HEK293 (cell line): ENCODE measurements around the gene ITPA.

Source experiments
- CTCF ChIA-PET: fragments of 350-600 bp; formaldehyde crosslinking; extraction: SDS; loops from one replicate; lab custom pipeline; 2021; ENCODE audit warnings: antibody characterized with exemption; lab: Yijun Ruan, JAX
- POLR2A ChIA-PET: fragments of 300-600 bp; formaldehyde crosslinking; extraction: SDS; loops from one replicate; lab custom pipeline; 2020; ENCODE audit warnings: antibody characterized with exemption, inconsistent platforms; lab: Yijun Ruan, JAX
- H3K27ac ChIP-seq: fragments of 200-500 bp; sonication (Bioruptor generic); 2 replicates; pipeline ENCODE4 v1.5.1; 2014; ENCODE audit warnings: low read depth, low read length, control low read depth, inconsistent platforms; ENCODE audit errors: extremely low read depth
- H3K36me3 ChIP-seq, 2 experiments: fragments of 200-500 bp in 1 of 2; sonication (Bioruptor generic) in 1 of 2; 1 replicate in 1 of 2; 2 replicates in 1 of 2; pipeline ENCODE4 v1.5.1; 2014 to 2017; ENCODE audit warnings: inconsistent platforms in 2 of 2, low read length in 2 of 2; ENCODE audit not compliant: control insufficient read depth in 2 of 2, insufficient read depth in 1 of 2
- H3K4me1 ChIP-seq: fragments of 200-500 bp; sonication (Bioruptor generic); 2 replicates; pipeline ENCODE4 v1.5.1; 2014; ENCODE audit warnings: mild to moderate bottlenecking, low read length, inconsistent platforms; ENCODE audit not compliant: control insufficient read depth, insufficient read depth
- H3K4me3 ChIP-seq: 2 replicates; pipeline ENCODE4 v1.5.1; 2011; ENCODE audit warnings: low read depth, mild to moderate bottlenecking, control low read depth, low read length, moderate library complexity
- H3K9me3 ChIP-seq: fragments of 200-500 bp; sonication (Bioruptor generic); 2 replicates; pipeline ENCODE4 v1.5.1; 2014; ENCODE audit warnings: low read depth, low read length, inconsistent platforms; ENCODE audit not compliant: control insufficient read depth, insufficient read depth
- CTCF ChIP-seq: fragments of 450-650 bp; formaldehyde crosslinking; IDR thresholded peaks from 2 replicates; pipeline ENCODE4 v1.5.1; 2016; ENCODE audit warnings: missing biosample characterization, missing genetic modification characterization
- EGR2 ChIP-seq: fragments of 450-650 bp; formaldehyde crosslinking; IDR thresholded peaks from 2 replicates; pipeline ENCODE4 v1.5.1; 2016; ENCODE audit warnings: low read depth, missing biosample characterization, missing genetic modification characterization
- ZBTB8A ChIP-seq: fragments of 450-650 bp; formaldehyde crosslinking; IDR thresholded peaks from 2 replicates; pipeline ENCODE4 v1.5.1; 2016; ENCODE audit warnings: missing biosample characterization, missing genetic modification characterization
- ZIC2 ChIP-seq: fragments of 450-650 bp; formaldehyde crosslinking; IDR thresholded peaks from 2 replicates; pipeline ENCODE4 v1.5.1; 2016; ENCODE audit warnings: missing biosample characterization, missing genetic modification characterization
- ZNF16 ChIP-seq: fragments of 450-650 bp; formaldehyde crosslinking; IDR thresholded peaks from 2 replicates; pipeline ENCODE4 v1.5.1; 2016; ENCODE audit warnings: low read depth, missing biosample characterization, missing genetic modification characterization
- ZNF341 ChIP-seq: fragments of 450-650 bp; formaldehyde crosslinking; IDR thresholded peaks from 2 replicates; pipeline ENCODE4; 2016; ENCODE audit warnings: low read depth, missing biosample characterization, missing genetic modification characterization
- ZNF449 ChIP-seq: fragments of 450-650 bp; formaldehyde crosslinking; IDR thresholded peaks from 2 replicates; pipeline ENCODE4 v1.5.1; 2017; ENCODE audit warnings: missing biosample characterization, mild to moderate bottlenecking, missing genetic modification characterization, moderate library complexity
- ZNF529 ChIP-seq: fragments of 450-650 bp; formaldehyde crosslinking; IDR thresholded peaks from 2 replicates; pipeline ENCODE4 v1.5.1; 2017; ENCODE audit warnings: missing genetic modification characterization, missing biosample characterization; ENCODE audit not compliant: insufficient replicate concordance
- ZNF76 ChIP-seq: fragments of 450-650 bp; formaldehyde crosslinking; IDR thresholded peaks from 2 replicates; pipeline ENCODE4; 2016; ENCODE audit warnings: low read depth, missing biosample characterization, missing genetic modification characterization, borderline replicate concordance
- ZNF777 ChIP-seq: fragments of 450-650 bp; formaldehyde crosslinking; IDR thresholded peaks from 2 replicates; pipeline ENCODE4 v1.5.1; 2017; ENCODE audit warnings: missing biosample characterization, missing genetic modification characterization, borderline replicate concordance
- ZSCAN30 ChIP-seq: fragments of 450-650 bp; IDR thresholded peaks from 2 replicates; pipeline ENCODE4 v1.5.1; 2018; ENCODE audit warnings: missing biosample characterization, mild to moderate bottlenecking, missing genetic modification characterization, moderate library complexity
- ZXDB ChIP-seq: fragments of 450-650 bp; formaldehyde crosslinking; IDR thresholded peaks from 2 replicates; pipeline ENCODE4 v1.5.1; 2016; ENCODE audit warnings: missing biosample characterization, missing genetic modification characterization

ITPA gene

GRCh38 chr20:3248993-3249347, 39.7 kb downstream of the ITPA start:
- Histone ChIP-seq H3K27ac (no peak overlapping the region), H3K36me3 (peaks cover 3 to 11% of the 10 kb centered on the region in 2 experiments; a peak in 2 of 3 replicates), H3K9me3 (no peaks in the 10 kb centered on the region), H3K4me1 (0 out of 2 replicates have a peak, but pooled peaks cover 2% of the 10 kb centered on the region), H3K4me3 (no peak overlapping the region)
- CTCF ChIA-PET = interaction anchor here (0.6 to 6.0 kb wide), 13 partner anchors 9 to 633 kb away, joined by 3 to 70 read pairs (median 18); partner anchors contain the start of gene SLC4A11
- POLR2A ChIA-PET = no interaction called here
- TF ChIP-seq CTCF (tag by site-specific recombination) (no peak), ZXDB (tag by site-specific recombination) (no peak)

GRCh38 chr20:3250091-3250504, 40.8 kb downstream of the ITPA start:
- TF ChIP-seq ZNF341 = peak; percentile 72
- peak; percentile 27; the same call in 1 of the 2 replicates for TF ChIP-seq ZSCAN30 (tag by site-specific recombination)
- no peak for TF ChIP-seq ZBTB8A (tag by site-specific recombination)
- TF ChIP-seq ZIC2 (tag by site-specific recombination) = 0 out of 2 replicates have a peak, but pooled peaks have one; percentile 15
- H3K4me1 ChIP-seq = 0 out of 2 replicates have a peak, but pooled peaks cover 2% of the 10 kb centered on the region
- peaks cover 3 to 16% of the 10 kb centered on the region in 2 experiments; a peak in 2 of 3 replicates for H3K36me3 ChIP-seq
- no peak overlapping the region for H3K4me3 ChIP-seq
- ChIA-PET POLR2A (interaction anchor here (1.4 to 2.1 kb wide), 2 partner anchors 8 to 11 kb away, joined by 3 to 6 read pairs; partner anchors contain the start of gene SLC4A11), CTCF (interaction anchor here (0.5 to 6.0 kb wide), 24 partner anchors 10 to 203 kb away, joined by 3 to 70 read pairs (median 6); partner anchors contain the start of gene SLC4A11)
- no peak overlapping the region for H3K27ac ChIP-seq
- no peaks in the 10 kb centered on the region for H3K9me3 ChIP-seq

GRCh38 chr20:3251806-3252205, 42.5 kb downstream of the ITPA start:
- H3K27ac ChIP-seq = no peak overlapping the region
- H3K36me3 ChIP-seq = peaks cover 3 to 22% of the 10 kb centered on the region in 2 experiments; a peak in 2 of 3 replicates
- POLR2A ChIA-PET = interaction anchor here (0.7 to 2.1 kb wide), 2 partner anchors 12 to 47 kb away, joined by 3 to 6 read pairs; partner anchors contain the start of gene SLC4A11
- CTCF ChIA-PET = interaction anchor here (0.5 to 6.0 kb wide), 6 partner anchors 12 to 216 kb away, joined by 3 to 70 read pairs (median 14); no protein-coding TSS in a partner anchor
- no peaks in the 10 kb centered on the region for H3K9me3 ChIP-seq
- H3K4me1 ChIP-seq = no peaks in the 10 kb centered on the region
- no peak for TF ChIP-seq EGR2 (tag by site-specific recombination)
- no peak overlapping the region for H3K4me3 ChIP-seq

GRCh38 chr20:3255728-3256127, 46.4 kb downstream of the ITPA start:
- Histone ChIP-seq H3K4me3 (no peak overlapping the region), H3K9me3 (no peaks in the 10 kb centered on the region), H3K4me1 (no peaks in the 10 kb centered on the region), H3K36me3 (peaks cover 3 to 22% of the 10 kb centered on the region in 2 experiments; a peak in 2 of 3 replicates), H3K27ac (no peak overlapping the region)
- TF ChIP-seq ZNF76 (no peak), ZNF449 (peak; percentile 96)
- POLR2A ChIA-PET = no interaction called here
- CTCF ChIA-PET = no interaction called here

GRCh38 chr20:3258429-3258828, 49.1 kb downstream of the ITPA start:
- TF ChIP-seq ZNF16 (tag by site-specific recombination) = no peak
- TF ChIP-seq ZNF529 = no peak
- no peak for TF ChIP-seq ZSCAN30 (tag by site-specific recombination)
- TF ChIP-seq ZNF777 (tag by site-specific recombination) = no peak
- TF ChIP-seq, all 188 proteins: peak for 0
- ChIA-PET POLR2A (no interaction called here), CTCF (interaction anchor here (0.7 to 5.2 kb wide), 3 partner anchors 8 to 587 kb away, joined by 4 to 31 read pairs (median 5); no protein-coding TSS in a partner anchor)
- Histone ChIP-seq H3K4me3 (no peak overlapping the region), H3K9me3 (no peaks in the 10 kb centered on the region), H3K36me3 (peaks cover 0 to 12% of the 10 kb centered on the region in 2 experiments; a peak in 2 of 3 replicates), H3K27ac (no peak overlapping the region), H3K4me1 (no peaks in the 10 kb centered on the region)
